HG02759 (cell line): ENCODE results near the gene CDX1.

Experiments used
- ATAC-seq: cut with Tn5 transposase; IDR thresholded peaks from one replicate; pipeline ENCODE4 v1.9.1; 2021; ENCODE audit warnings: mild to moderate bottlenecking, moderate library complexity; ENCODE audit not compliant: unreplicated experiment

Gene CDX1

DNA sequence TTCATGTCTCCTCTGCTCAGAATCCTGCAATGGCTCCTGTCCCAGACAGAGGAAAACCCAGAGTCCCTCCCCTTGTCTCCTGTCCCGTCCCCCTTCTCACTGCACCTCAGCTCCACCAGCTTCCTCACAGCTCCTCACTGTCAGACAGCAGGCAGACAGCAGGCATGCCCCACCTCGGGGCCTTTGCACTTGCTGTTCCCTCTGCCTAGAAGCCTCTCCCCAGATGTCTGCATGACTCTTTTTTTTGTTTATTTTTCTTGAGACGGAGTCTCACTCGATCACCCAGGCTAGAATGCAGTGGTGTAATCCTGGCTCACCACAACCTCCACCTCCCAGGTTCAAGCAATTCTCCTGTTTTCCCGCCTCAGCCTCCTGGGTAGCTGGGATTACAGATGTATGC lies 14.4 kb downstream of the CDX1 start:
- no peak for ATAC-seq

DNA sequence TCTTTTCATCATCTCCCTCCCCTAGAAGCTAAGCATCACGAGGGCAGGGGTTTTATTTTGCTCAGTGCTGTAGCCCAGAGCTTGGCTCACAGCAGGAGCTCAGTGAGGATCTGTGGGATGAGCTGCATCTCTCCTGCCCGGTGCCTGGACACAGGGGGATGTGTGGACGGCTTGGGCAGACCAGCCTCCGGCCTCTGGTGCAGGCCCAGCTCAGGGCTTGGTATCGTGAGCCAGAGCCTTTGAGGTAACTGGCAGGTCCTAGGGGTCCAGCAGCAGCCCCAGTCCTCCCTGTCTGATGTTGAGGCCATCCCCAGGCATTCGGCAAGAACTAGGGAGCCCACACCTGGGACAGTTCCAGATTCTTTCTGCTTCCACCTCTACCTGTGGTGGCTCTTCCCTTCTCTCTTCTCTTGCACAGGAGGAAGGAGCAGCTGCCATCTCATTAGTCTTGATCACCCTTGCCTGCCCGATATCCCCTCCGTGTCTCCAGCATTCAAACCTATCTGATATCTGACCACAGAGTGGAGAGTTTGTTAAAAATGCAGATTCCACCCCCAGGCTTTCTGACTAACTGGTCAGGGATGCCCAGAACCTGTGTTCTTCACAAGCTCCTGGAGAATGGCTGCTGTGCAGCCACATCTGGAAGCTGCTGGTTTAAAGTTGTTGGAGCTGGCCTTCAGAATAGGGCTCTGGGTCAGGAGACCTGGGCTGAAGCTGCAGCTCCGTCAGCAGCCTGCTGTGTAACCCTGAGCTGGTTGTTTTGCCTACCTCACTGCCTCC lies 15.4 kb downstream of the CDX1 start:
- ATAC-seq = no peak

DNA sequence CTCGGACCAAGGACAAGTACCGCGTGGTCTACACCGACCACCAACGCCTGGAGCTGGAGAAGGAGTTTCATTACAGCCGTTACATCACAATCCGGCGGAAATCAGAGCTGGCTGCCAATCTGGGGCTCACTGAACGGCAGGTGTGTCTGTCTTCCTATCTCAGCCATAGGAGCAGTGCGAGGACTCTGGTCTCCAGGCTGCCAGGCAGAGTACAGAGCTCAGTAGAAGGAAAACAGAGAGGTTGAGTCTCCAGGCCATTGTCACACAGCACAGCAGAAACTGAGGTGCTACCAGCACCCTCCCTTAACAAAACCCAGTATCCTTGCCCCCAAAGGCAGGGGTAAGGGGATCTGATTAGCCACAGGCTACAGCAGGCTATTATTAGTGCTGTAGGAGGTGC lies 16.2 kb downstream of the CDX1 start:
- ATAC-seq = no peak

GRCh38 chr5:150183436-150183835 lies 16.9 kb downstream of the CDX1 start:
- ATAC-seq = no peak

DNA sequence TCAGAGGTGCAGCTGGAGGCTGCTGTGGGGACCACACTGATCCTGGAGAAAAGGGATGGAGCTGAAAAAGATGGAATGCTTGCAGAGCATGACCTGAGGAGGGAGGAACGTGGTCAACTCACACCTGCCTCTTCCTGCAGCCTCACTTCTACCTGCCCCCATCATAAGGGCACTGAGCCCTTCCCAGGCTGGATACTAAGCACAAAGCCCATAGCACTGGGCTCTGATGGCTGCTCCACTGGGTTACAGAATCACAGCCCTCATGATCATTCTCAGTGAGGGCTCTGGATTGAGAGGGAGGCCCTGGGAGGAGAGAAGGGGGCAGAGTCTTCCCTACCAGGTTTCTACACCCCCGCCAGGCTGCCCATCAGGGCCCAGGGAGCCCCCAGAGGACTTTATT lies 17.4 kb downstream of the CDX1 start:
- ATAC-seq = no peak

GRCh38 chr5:150184990-150185912 lies 18.7 kb downstream of the CDX1 start:
- no peak for ATAC-seq

DNA sequence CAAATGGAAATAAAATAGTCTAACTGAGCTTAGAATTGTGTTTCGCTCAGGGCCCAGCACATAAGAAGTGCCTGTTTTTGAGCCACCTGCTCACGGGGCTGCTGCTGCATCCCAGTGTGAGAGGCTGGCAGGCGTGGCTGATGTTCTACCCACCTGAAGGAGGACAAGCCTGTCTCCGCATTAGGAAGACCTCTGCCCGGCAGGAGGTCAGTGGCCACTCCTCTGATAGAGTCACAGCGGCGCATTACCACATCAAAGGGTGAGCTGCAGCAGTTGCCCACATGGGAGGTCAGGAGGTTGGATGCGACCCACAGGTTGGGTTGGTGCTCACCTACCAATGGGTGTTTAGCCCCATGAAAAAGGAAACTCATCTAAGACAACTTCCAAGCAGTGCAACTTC lies 19.6 kb downstream of the CDX1 start:
- no peak for ATAC-seq

GRCh38 chr5:150186897-150187296 lies 20.3 kb downstream of the CDX1 start:
- ATAC-seq = no peak

DNA sequence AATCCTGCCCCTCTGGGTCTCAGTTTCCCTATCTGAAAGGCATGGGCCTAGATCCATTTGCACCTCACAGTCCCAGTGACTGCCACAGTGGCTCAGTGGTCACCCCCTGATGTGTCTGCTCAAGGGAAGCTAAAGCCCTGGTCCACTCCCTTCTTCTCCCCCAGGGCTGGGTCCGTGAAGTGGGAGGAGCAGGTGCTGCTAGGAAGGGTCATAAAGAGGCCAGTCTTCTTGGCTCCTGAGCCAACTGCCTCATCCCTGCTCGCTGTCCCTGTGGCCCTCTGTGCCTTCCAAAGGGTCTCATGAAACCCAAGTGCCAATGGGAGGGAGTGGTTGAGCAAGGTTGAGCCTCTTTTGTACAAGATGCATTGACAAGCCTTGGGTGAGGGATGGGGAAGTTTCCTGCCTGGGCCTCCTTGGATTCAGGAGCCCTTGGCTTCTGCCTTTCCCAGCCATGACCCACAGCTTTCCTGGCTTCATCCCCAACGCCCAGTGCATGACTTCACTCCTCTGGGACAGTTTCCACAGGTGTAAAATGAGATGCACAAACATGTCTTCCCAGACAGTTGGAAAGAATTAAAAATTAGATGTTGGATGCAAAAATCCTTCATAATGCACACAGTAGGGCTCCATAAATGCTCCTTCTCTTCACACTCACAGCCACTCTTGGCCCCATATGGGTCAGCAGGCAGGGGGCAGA lies 21.7 kb downstream of the CDX1 start:
- ATAC-seq = no peak

- no peak for ATAC-seq
Measured at GRCh38 chr5:150189326-150189725, 22.7 kb downstream of the CDX1 start.

GRCh38 chr5:150189728-150190502 lies 23.3 kb downstream of the CDX1 start, which contains the start of gene SLC6A7:
TSS of gene SLC6A7 (plus strand) at chr5:150190062. CDS start at chr5:150190328, 266 bp downstream.
- no peak for ATAC-seq

GRCh38 chr5:150190503-150190979 lies 24.0 kb downstream of the CDX1 start:
- ATAC-seq = no peak

- no peak for ATAC-seq
Measured at GRCh38 chr5:150190987-150191386, 24.4 kb downstream of the CDX1 start.

DNA sequence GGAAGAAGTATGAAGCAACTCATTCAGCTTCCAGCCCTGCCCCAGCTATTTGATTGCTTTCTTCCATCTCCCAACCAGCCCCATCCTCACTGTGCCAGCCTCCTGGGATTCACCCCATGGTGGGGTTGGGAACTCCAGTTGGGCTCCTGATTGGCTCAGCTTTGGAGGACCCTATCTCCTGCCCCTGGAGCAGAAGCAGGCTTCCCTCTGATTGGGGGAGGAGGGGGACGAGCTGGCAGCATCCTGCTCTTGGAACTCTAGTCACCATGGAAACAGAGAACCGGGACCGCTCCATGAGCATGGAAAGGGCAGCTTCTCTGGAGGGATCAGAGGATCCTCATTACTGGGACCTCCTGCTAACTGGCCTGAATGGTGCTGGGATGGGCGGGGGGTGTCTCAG lies 25.9 kb downstream of the CDX1 start:
- ATAC-seq = no peak

DNA sequence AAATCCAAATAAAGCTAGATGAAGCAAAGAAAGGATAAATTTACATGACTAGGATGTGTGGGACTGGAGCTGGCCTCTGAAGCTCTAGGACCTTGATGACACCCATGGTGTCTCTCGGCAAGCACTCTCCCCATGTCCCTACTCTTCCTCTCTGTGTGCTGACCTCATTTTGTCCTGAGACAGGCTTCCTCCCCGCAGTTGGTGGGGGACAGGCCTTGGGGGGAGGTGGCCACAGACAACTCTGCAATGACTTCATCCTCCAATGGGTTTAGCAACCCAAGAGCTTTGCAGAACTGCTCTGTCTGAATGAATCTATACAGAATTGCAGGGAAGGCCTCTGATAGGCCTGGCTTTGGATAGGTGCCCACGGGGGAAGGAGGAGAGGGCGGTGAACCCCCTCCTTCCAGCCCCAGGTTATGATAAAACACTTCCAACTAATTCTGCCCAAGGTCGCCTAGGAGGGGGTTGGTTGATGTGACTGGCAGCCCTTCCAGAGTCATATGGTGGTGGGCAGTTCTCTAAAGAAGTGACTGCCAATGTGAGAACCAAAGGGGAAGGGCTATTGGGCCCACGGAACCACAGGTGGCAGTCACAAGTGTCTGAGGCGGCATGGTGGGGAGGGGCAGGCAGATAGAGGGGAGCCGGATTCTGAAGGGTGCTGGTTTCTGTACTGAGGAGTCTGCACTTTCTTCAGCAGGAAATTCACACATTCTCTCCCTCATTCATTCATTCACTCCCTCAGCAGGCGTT lies 29.3 kb downstream of the CDX1 start:
- ATAC-seq = no peak

GRCh38 chr5:150196514-150196913 lies 29.9 kb downstream of the CDX1 start:
- ATAC-seq = no peak

DNA sequence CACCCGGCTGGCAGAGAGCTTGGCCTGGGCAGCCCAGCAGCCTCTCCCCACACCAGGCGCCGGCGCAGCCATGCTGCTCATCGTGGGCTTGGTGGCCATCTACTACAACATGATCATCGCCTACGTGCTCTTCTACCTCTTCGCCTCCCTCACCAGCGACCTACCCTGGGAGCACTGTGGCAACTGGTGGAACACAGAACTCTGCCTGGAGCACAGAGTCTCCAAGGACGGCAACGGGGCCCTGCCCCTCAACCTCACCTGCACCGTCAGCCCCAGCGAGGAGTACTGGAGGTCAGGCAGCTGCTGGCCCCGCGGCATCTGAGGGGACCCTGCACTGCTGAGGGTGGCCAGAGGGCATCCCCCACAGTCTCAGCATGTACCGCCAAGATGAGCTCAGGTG lies 30.4 kb downstream of the CDX1 start:
- ATAC-seq = no peak

DNA sequence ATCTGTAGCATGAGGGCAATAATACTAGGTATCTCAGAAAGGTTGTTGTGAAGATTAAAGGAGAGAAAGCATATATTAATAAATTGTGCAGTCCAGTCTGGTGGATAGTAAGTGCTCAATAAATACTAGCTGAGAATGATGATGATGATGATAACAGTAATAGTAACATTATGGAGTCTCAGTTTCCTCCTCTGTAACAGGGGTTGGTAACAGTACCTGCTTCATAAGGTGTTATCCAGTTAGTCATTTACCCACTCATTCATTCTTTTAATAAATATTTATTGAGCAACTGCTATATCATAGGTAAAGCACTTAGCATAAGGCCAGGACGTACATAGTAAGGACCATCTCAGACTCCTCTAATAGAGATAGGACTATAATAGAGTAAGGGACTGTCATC lies 30.9 kb downstream of the CDX1 start:
- ATAC-seq = no peak

DNA sequence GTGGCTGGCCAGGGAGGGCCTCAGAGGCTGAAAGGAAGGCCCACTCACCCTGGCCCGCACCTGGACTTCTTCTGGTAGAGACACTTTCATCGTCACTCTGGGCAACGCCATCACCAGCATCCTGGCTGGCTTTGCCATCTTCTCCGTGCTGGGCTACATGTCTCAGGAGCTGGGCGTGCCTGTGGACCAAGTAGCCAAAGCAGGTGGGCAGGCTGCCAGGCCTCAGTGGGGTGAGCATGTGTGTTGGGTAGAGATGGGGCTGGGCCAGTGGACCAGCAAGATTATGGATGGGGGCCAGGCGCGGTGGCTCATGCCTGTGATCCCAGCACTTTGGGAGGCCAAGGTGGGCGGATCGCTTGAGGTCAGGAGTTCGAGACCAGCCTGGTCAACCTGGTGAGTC lies 35.9 kb downstream of the CDX1 start:
- ATAC-seq = no peak
